ENCODE data around the gene NUDT5.

The NUDT5 gene

DNA sequence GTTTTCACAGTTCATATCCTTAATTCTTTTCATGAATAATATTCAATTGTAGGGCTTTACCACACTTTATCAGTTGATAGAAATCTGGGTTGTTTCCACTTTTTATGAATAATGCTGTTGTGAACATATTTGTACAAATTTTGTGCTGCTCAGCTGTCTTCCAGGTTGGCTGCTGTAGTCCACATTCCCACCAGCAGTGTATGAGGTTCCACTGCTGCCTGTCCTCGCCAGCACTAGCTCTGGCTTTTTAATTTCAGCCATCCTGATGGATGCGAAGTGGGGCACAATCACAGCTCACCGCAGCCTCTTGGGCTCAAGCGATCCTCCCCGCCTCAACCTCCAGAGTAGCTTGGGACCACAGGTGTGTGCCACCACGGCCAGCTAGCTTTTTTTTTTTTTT, 32.8 kb downstream of the NUDT5 start:
- DNase-seq = no peak

DNA sequence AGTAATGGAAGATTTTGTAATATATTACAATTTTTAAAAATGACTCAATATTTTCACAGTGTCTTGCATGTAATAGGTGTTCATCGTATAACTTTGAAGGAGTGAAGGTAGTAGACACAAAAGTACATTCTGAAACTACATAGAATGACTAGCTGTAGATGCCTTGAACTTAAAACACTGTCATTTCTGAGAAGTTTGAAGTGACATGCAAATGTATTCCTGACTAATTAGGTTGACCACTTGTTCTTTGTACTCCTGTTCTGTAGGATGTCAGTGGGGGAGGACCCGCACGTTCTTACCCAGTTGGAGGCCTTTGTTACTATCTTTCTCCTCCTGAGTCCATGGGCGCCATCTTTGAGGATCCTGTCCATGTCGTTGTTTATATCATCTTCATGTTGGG, 35.0 kb downstream of the NUDT5 start:
- DNase-seq = no peak

DNA sequence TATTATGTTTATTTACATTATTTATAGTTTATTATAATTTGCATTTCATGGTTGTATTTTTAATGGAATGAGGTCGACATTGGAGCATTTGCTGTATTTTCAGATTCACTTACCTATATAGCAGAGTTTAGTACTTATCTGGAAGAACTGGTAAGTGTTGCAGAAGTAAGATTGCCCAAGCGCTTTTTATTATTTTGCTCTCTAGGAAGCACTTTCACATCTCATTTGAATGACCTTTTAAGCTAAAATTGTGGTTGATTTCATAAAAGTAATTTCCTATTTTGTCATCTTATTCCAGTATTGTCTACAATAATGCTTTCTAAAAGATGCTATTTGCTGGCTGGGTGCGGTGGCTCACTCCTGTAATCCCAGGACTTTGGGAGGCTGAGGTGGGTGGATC, 37.6 kb downstream of the NUDT5 start:
- DNase-seq = no peak

DNA sequence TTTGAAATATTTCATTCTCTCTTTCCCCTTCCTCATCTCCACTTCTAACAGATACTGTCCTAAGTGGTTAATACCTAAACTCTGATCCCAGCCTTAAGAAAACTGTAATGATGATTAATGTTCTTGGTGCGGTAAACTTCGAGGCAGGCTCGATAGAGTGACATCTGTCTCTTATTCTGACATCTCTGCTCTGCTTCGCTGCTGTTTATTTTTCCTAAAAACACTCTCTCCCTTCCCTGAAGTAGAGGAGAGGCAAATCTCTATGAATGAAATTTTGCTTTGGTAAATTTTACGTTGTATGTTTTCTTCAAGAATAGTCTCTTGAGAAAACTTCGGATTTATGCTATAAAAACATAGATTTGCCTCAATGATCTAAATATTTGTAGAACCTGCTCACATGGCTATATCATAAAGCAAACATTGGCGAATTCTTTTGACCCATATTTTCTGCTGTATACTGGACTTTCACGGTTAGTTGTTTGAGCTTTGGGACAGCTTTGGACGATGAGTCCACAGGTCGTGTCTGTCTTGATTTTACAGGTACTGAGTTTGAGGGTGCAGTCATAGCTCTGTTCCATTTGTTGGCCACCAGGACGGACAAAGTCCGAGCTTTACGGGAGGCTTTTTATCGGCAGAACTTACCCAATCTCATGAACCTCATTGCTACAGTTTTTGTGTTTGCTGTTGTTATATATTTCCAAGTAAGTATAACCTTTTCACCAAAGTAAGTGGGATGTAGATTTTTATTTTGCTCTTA, 39.1 kb downstream of the NUDT5 start:
- no peak for DNase-seq

DNA sequence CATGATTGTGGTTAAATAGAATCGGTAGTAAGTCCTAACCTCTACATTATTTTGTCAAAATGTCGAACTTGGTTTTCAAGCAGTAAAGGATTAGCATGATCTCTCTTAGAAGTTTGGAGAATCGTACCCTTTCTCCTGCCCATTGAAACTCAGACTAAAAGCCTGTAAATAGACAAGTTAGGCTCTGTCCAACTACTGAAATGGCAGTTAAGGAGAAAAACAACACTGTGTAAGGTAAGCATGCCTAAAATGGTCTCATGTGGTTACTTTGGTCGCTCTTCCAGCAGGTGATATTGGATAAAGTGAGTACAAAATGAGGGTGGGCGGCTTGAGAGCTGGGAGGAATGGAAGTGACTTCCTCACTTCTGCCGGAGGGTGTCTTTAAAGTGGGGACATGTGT, 41.2 kb downstream of the NUDT5 start:
- DNase-seq = no peak

DNA sequence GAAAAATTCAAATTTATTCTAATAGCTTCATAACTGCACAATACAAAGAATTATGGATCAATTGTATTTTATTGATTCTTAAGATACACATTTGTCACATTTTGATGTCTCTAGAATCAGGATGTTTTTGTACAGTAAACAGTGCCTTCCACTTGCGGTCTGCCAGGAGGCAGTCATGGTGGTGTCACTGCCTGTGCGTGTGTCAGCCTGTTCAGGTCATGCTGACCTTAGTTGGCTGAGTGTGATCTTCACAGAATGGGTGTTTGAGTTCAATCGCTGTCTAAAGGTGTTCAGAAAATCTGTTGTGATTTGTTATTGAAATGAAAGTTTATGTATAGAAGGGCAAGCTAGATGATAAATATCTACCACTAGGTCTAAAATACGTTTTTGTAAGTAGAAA, 45.5 kb downstream of the NUDT5 start:
- no peak for DNase-seq

DNA sequence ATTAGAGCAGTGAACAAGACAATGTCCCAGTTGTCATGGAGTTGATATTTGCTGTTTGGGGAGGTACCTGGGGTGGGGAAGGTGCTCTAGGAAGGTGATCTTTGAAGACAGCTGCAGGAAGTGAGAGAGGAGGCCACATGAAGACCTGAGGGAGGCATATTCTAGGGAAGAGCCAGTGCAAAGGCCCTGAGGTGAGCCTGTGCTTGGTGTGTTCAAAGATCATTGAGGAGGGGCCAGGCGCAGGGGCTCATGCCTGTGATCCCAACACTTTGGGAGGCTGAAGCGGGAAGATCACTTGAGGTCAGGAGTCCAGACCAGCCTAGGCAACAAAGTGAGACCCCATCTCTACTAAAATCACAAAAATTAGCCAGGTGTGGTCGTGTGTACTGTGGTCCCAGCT, 51.2 kb downstream of the NUDT5 start:
- DNase-seq = no peak

DNA sequence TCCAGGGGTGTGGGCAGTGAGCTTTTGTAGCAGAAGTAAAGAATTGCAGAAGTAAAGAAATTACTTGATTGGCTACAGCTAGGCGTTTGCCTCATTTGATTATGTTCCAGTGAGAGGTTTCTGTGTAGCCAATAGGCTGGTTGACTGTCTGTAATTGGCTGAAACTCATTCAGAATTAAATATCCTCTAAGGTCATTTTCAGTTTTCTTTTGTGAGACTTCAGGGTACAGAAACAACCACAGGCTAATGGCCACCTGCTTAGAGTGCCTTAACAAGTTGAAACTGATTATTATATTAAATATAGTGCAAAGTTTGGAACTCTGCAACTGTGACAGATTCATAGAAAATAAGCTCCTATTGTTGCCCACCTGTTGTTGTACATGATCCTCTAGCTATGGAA, 55.7 kb downstream of the NUDT5 start:
- DNase-seq = no peak

DNA sequence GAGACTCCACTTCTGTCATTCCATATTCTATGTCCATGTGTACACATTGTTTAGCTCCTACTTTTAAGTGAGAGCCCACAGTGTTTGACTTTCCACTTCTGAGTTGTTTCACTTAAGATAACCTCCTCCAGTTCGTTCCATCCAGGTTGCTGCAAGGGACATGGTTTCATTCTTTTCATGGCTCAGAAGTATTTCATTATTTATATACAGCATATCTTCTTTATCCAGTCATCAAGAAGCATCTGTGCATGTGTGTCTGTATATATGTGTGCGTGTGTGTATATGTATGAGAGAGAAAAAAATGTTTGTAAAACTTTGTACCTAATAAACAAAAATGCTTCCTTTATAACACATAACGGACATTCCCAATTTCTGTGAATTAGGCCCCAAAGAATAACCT, 60.1 kb downstream of the NUDT5 start:
- no peak for DNase-seq

DNA sequence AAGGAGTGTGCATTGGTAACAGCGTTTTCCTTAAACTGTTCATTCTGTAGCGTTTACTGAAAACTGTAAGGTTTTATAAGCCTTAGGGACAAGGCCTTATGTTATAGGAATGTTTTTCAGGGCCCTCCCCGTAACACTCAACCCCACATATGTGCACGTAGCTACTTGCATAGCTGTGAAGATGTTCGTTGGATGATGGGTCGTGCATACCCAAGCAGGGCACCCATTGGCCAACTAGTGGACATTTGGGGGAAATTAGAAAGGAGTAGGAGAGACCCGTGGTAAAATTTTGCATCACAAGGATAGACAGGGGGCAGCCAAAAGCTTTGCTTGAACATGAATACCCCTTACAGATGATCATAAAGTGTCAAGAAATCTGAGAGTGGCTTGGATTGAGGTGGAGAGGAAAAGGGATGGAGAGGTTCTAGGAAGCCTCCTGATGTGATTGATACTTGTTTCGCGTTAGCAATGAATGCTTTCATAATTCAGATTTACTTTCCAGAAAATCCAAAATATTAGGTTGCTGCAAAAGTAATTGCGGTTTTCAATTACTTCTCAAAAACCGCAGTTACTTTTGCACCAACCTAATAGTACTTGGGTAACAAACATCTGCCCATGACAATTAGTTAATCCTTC, 65.3 kb downstream of the NUDT5 start:
- DNase-seq = peak; percentile 21

DNA sequence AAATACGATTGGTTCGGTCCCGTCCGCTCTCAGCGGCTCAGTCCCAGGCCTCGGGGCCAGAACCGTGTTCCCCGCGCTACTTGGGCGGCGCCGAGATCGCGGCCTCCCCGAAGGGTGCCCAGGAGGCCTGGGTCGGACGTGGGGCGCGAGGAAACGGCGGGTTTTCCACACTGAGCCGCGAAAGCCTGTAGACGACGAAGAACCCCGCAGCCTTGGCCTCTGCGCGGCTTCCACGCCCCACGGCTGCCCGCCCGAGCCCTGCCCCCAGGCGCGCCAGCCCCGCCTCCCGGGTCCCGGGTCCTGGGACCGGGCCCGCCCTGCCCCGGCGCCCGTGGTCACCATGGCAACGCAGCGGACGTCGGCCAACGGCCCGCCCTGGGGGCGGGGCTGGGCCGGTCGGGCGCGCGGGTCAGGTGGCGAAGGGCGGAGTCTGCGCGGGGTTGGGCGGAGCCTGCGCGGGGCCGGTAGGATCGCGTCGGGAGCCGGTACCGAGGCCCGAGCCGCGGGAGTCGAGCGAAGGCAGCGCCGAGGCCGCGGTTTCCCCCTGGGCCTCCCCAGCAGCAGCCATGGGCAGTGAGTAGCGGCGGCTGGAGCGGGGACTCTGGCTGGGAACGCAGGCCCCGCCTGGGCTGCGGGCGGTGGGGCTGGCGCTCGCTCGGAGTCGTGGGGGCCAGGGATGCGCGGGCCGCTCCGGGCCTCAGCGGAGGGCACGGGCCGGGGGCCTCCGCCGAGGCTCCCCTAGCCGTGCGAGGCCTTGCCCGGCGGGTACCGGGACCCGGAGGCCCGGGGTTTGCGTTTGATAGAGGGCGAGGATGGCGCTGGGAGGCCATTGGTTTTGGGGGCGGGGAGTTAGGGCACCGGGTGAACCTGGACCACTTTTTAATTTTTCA, 66.2 kb downstream of the NUDT5 start, which contains the start of gene SEC61A2:
TSS of gene SEC61A2 (plus strand) at position 456 of the 890 bp plus-strand sequence. CDS start at position 567, 111 bp downstream.
- peak; percentile 98 for DNase-seq

DNA sequence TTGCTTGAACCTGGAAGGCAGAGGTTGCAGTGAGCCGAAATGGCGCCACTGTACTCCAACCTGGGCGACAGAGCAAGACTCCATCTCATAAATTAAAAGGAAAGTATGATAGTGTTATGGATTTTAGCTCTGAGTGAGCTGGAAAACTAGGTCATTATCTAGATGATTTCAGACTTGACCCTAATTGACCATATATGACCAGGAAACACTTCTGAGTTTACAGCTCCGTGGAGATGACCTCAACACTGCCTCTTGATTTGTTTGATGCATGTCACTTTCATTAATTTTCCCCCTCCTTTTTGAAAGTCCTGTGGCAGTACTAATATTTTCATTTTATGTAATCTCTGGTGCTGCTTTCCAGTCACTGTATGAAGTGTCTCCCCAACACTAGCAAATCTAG, 74.0 kb downstream of the NUDT5 start:
- DNase-seq = no peak

Data from activated naive CD4-positive, alpha-beta T cell treated with anti-CD3 and anti-CD28 coated beads, Interleukin-2, amount 50 U/mL, for 16 hours (primary cell).